Heart left ventricle (tissue), 16 donors: ENCODE results near the gene FUBP3. TPM values are rescaled to one million over a fixed set of nuclear protein-coding genes. Genes with fewer than 3 reads are reported as not detected.

Experiments
- ATAC-seq, 4 donors: fragments of 200-7000 bp; cut with Tn5 transposase; one replicate each; pipeline ENCODE4 v1.9.1; 2020 to 2022; ENCODE audit warnings: moderate library complexity in 4 of 4, mild to moderate bottlenecking in 3 of 4, moderate number of reproducible peaks in 1 of 4
- DNase-seq, 5 donors: peaks; one replicate each; pipeline ENCODE4 v3.0.0-alpha.2; 2020
- H3K27ac ChIP-seq, 12 donors: fragments of 200-600 bp; sonication (generic) in 4 of 12; one replicate each; pipeline versions ENCODE4 v1.5.0 to v1.8.0; 2016 to 2022; ENCODE audit warnings: mild to moderate bottlenecking in 2 of 12
- H3K27me3 ChIP-seq, 9 donors: fragments of 200-600 bp; sonication (generic) in 2 of 9; one replicate each; pipeline versions ENCODE4 v1.5.1 to v1.8.0; 2016 to 2022; ENCODE audit warnings: mild to moderate bottlenecking in 3 of 9
- H3K36me3 ChIP-seq, 9 donors: fragments of 200-600 bp; sonication (generic) in 2 of 9; one replicate each; pipeline versions ENCODE4 v1.5.0 to v1.8.0; 2018 to 2022; ENCODE audit warnings: mild to moderate bottlenecking in 2 of 9
- H3K4me1 ChIP-seq, 12 donors: fragments of 200-600 bp; sonication (generic) in 4 of 12; one replicate each; pipeline versions ENCODE4 v1.5.0 to v1.8.0; 2016 to 2022; ENCODE audit warnings: mild to moderate bottlenecking in 3 of 12
- H3K4me3 ChIP-seq, 12 donors: fragments of 200-600 bp; sonication (generic) in 4 of 12; one replicate each; pipeline versions ENCODE4 v1.5.0 to v1.8.0; 2017 to 2022; ENCODE audit warnings: mild to moderate bottlenecking in 9 of 12, moderate library complexity in 4 of 12
- H3K9me3 ChIP-seq, 12 donors: fragments of 200-600 bp; sonication (generic) in 4 of 12; one replicate each; pipeline versions ENCODE4 v1.5.0 to v1.8.0; 2016 to 2022; ENCODE audit warnings: mild to moderate bottlenecking in 1 of 12
- POLR2A ChIP-seq, 2 donors: fragments of 450-650 bp; IDR thresholded peaks; one replicate each; pipeline ENCODE4 v1.6.1; 2017; ENCODE audit warnings: antibody characterized with exemption in 2 of 2, mild to moderate bottlenecking in 2 of 2, moderate library complexity in 2 of 2
- WGBS, 4 donors: extraction: QIAGEN DNeasy Blood & Tissue Kit in 2 of 4; methylation state at CpG; one replicate each; pipeline versions ENCODE4 v1.1.5 to v1.1.7; 2013 to 2018; 5-methylcytosine and 5-hydroxymethylcytosine counted together
- intact Hi-C, 10 donors: fragments of 100-400 bp; cut with DNase I; formaldehyde crosslinking; loops; one replicate each; pipeline versions ENCODE4 v1.11.1 to v1.14.2; 2022
- polyA plus RNA-seq, 2 donors: library from polyadenylated mRNA; stranded (reverse); fragments of 200-250 nt; gene quantifications; one replicate each; pipeline ENCODE4 v1.2.3, GENCODE V29; 2013
- total RNA-seq, 9 donors: library from RNA; depleted of rRNA in 2 of 9; stranded (reverse); fragments of >200 nt in 2 of 9; fragmentation: NEBNext Ultra II Directional in 3 of 9; extraction: Animal tissue kit (Norgen Biotek cat#: 25700) in 3 of 9; gene quantifications; one replicate each; pipeline versions ENCODE4 v1.1.0 to v1.2.4, GENCODE V29; 2016 to 2023
- TF ChIP-seq, protein P1 (sequence below), 12 donors: fragments of 200-600 bp; sonication (generic) in 4 of 12; IDR thresholded peaks; one replicate each; pipeline versions ENCODE4 v1.5.0 to v1.8.0; 2018 to 2022; ENCODE audit warnings: antibody characterized with exemption in 12 of 12, mild to moderate bottlenecking in 5 of 12
- donor health status: ischemic (EF 13 %, LVEDD 7.1; RV severe dilation, severe dysfunction).
- donor health status: healthy with polysubstance abuse.
- donor health status: DM: no; HTN: yes; CAD: no.
- donor health status: DM: no; HTN: no; CAD: no.
- donor health status: ischemic (EF 25% LVEDD 6.9; RV normal size, moderate dysfunction).
- donor health status: ischemic (EF 25% LVEDD 5.7; RV mildly dilated, moderate dysfunction).
- donor health status: healthy.
- donor health status: DM: yes; HTN: yes; CAD: no.
- donor health status: ischemic (EF 35%, LVEDD 5.7; RV mildly dilated, moderate dysfunction).
- donor health status: nonischemic (EF 11% LVEDD 7.7; RV severe dilation, severe dysfunction).
- donor health status: DM: yes; HTN: yes; CAD: no.
- donor health status: PGD.
- donor health status: ischemic (EF 29% LVEDD 5.4; RV normal size, mild dysfunction).
- donor health status: nonischemic (EF 23%, LVEDD 6.1; RV moderate dilation, normal function).

FUBP3 gene
- total and polyA plus RNA-seq, 11 donors: 14.4 to 39.5 (median 24.8) TPM

DNA sequence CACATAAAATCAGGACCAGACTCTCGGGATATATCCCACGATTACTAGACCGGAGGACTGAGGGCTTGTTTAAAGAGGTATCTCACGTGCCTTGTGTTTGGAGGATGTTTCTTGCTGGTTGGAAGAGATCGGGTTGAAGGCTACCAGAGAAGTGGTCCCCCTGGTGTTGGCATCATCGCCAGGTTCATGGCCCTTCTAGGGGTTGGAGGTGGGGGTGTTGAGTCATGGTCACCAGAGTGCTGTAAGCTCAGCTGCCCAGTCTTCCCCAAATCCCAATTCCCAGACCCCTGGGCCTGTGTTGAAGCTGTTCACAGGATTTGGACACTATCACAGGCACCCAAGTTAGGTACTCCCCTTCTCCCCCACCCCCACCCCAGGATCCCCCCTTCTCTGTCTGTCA, 55.9 kb downstream of the FUBP3 start:
- H3K4me3 ChIP-seq: no peak overlapping the region
- no peaks in the 10 kb centered on the region for H3K9me3 ChIP-seq
- no peak for TF ChIP-seq POLR2A (IDR thresholded peaks at IDR 0.05)
- TF ChIP-seq, protein P1, sequence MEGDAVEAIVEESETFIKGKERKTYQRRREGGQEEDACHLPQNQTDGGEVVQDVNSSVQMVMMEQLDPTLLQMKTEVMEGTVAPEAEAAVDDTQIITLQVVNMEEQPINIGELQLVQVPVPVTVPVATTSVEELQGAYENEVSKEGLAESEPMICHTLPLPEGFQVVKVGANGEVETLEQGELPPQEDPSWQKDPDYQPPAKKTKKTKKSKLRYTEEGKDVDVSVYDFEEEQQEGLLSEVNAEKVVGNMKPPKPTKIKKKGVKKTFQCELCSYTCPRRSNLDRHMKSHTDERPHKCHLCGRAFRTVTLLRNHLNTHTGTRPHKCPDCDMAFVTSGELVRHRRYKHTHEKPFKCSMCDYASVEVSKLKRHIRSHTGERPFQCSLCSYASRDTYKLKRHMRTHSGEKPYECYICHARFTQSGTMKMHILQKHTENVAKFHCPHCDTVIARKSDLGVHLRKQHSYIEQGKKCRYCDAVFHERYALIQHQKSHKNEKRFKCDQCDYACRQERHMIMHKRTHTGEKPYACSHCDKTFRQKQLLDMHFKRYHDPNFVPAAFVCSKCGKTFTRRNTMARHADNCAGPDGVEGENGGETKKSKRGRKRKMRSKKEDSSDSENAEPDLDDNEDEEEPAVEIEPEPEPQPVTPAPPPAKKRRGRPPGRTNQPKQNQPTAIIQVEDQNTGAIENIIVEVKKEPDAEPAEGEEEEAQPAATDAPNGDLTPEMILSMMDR (IDR thresholded peaks at IDR 0.05): no peak
- 94 to 98% (median 95%) methylated on average over 6 of the region's 6 CpGs for WGBS, 4 donors
- H3K36me3 ChIP-seq: peaks cover 2 to 85% (median 82%) of the 10 kb centered on the region in 9 donors
- no peak overlapping the region for H3K27ac ChIP-seq
- ATAC-seq (no peak), DNase-seq (no peak)
- intact Hi-C loops: no loop called here
- peaks cover 0 to 14% (median 4%) of the 10 kb centered on the region in 12 donors for H3K4me1 ChIP-seq
- H3K27me3 ChIP-seq: no peaks in the 10 kb centered on the region

DNA sequence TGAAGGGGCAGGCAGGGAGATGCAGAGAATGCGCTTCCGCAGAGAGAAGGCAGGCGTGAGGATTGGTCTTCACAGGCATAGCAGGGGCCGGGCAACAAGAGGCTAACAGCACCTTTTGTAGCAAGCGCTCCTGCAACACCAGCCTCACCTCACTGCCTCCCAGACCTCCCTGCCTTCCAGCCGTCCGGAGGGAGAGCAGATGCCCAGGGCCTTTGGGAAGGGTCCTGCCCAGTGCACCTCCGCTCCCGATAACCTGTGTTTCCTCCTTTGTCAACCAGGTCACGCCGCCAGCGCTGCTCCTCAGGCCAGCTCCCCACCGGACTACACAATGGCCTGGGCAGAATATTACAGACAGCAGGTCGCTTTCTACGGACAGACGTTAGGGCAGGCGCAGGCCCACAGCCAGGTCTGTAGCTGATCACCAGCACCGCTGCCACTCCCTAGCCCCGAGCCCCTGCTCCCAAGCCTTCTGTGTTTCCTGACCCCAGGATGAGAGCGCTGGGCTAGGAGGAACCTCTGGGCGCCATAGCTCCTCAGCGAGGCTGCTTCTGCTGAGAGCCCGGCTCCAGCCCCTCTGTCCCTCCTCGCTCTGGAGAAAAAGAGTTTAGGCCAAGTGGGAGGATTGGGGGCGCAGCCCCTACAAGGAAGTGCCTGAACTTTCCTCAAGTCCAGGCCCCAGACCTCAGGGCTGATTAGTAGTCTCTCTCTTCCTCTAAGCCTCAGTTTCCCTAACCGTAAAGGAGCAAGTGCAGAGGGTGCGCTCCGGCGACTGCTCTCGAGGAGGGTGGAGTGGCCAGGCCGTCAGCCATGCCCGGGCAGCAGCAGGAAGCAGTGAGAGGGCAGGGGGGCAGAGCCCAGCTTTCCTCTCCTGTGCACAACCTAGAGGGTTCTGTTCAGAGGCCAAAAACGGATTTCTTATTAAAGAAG, 56.6 kb downstream of the FUBP3 start:
- Histone ChIP-seq H3K27me3 (no peaks in the 10 kb centered on the region), H3K36me3 (peaks cover 2 to 79% (median 75%) of the 10 kb centered on the region in 9 donors), H3K27ac (no peak overlapping the region), H3K4me3 (no peak overlapping the region), H3K4me1 (peaks cover 0 to 8% (median 0%) of the 10 kb centered on the region in 12 donors), H3K9me3 (no peaks in the 10 kb centered on the region)
- WGBS, 4 donors: 93 to 95% (median 94%) methylated on average over 28 to 33 of the region's 33 CpGs
- TF ChIP-seq, protein P1 (IDR thresholded peaks at IDR 0.05): no peak
- TF ChIP-seq POLR2A (IDR thresholded peaks at IDR 0.05): no peak
- no peak for ATAC-seq
- intact Hi-C loops: no loop called here
- DNase-seq: no peak

DNA sequence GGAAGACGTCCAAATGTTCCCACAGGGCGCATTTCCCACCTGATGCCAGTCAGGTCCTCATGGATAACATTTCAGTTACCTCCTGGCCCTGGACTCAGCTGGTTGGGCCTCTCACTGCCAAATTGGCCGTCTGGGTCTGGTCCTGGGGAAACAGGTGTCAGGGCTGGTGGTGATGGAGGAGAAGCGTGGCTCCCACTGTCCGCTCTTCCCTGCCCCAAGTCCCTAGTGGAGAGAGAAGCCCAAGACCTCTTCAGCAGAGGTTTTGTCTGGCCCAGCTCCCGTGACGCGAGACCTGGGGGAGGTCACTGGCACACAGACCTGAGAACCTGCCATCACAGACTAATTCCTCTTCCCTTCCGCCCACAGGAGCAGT, 57.3 kb downstream of the FUBP3 start:
- Histone ChIP-seq H3K27me3 (no peaks in the 10 kb centered on the region), H3K9me3 (no peaks in the 10 kb centered on the region), H3K4me1 (peaks cover 0 to 3% (median 0%) of the 10 kb centered on the region in 12 donors), H3K27ac (no peak overlapping the region), H3K4me3 (no peak overlapping the region), H3K36me3 (peaks cover 2 to 72% (median 69%) of the 10 kb centered on the region in 9 donors)
- ATAC-seq (no peak), DNase-seq (no peak)
- intact Hi-C loops: no loop called here
- TF ChIP-seq POLR2A (IDR thresholded peaks at IDR 0.05): no peak
- TF ChIP-seq, protein P1 (IDR thresholded peaks at IDR 0.05): no peak
- WGBS, 4 donors: 81 to 94% (median 91%) methylated on average over 5 to 9 of the region's 9 CpGs

DNA sequence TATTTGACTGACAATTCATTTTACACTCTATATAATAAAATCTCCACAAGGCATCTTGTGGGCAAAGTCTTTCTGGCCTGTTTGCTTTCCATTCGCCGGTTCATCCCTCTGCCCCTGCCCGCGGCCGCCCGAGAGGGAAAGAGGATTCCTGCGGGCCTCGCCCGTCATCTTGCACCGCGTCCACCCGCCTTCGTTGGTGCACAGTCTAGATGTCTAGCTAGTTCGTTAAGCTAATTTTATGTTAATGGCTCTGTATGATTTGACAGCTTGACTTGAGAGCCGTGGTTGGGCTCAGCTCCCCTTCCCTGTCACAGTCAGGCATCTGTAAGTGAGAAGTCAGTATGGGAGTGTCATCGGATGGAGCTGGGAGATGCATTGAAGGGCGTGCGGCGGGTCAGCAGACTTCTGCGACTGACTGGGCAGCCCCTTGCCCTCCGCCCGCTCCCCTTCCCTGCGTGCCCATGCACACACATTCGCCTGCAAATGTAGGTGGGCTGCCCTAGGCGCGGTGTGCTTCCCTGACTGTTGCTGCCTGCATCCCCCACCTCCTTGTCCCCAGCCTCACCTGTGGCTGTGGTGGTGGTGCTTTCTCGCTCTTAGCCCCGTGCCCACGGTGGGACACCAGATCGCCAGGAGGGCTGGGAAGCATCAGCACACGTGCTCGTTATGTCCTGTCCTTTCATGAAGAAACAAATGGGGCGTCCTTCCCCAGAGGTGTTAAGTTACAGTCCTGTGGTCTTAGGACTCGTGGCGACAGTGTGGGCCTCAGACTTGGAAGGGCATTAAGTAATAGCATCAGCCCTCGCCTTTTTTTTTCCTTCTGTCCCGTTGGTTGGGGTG, 59.1 kb downstream of the FUBP3 start:
- DNase-seq (no peak), ATAC-seq (no peak)
- Histone ChIP-seq H3K27me3 (no peaks in the 10 kb centered on the region), H3K4me1 (no peaks in the 10 kb centered on the region), H3K36me3 (peaks cover 2 to 54% (median 50%) of the 10 kb centered on the region in 9 donors), H3K9me3 (no peaks in the 10 kb centered on the region), H3K4me3 (no peak overlapping the region), H3K27ac (no peak overlapping the region)
- intact Hi-C loops: no loop called here
- TF ChIP-seq POLR2A (IDR thresholded peaks at IDR 0.05): no peak
- TF ChIP-seq, protein P1 (IDR thresholded peaks at IDR 0.05): no peak
- WGBS, 4 donors: 88 to 89% (median 88%) methylated on average over 37 of the region's 37 CpGs
